NB4 (cell line): Measurements from ENCODE around the gene CUL3.

Source experiments
- DNase-seq: peaks from one replicate; pipeline ENCODE4 v3.0.0; 2010; ENCODE audit warnings: low read depth
- H3K4me3 ChIP-seq: one replicate; pipeline ENCODE4 v1.5.1; 2011; ENCODE audit warnings: mild to moderate bottlenecking, low read depth, low read length, moderate library complexity
- MAX ChIP-seq: IDR thresholded peaks from 2 replicates; pipeline ENCODE4 v1.6.1; 2011; ENCODE audit warnings: low read depth, low read length
- MYC ChIP-seq: IDR thresholded peaks from 2 replicates; pipeline ENCODE4 v1.6.1; 2011; ENCODE audit warnings: low read depth, low read length
- POLR2A ChIP-seq: IDR thresholded peaks from 2 replicates; pipeline ENCODE4 v1.6.1; 2011; ENCODE audit warnings: mild to moderate bottlenecking; ENCODE audit not compliant: insufficient read length; ENCODE audit errors: extremely low read depth
- TF ChIP-seq, protein P1 (sequence below): IDR thresholded peaks from one replicate; pipeline ENCODE4 v1.5.1; 2012; ENCODE audit warnings: low read depth, low read length

Gene CUL3

DNA sequence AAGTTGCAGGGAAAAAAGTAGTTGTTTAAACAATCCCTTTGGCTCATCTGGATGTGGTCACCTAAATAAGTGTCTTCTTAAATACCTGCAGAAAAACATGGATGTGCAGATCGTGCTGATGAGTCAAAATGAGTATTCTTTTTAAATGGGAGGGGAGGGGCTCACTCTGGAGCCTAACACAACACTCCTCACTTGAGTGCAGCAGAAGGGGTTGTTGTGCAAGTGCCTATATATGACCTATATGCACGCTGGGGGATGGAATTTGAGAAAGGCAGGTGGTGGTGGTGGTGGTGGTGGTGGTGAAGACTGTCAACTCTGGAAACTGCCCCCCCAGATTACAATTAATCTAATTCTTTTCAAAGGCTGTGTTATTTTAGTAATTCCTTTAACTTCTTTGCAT, 105.3 kb downstream of the CUL3 start:
- TF ChIP-seq MAX (no peak), POLR2A (no peak), MYC (no peak)
- TF ChIP-seq, protein P1, sequence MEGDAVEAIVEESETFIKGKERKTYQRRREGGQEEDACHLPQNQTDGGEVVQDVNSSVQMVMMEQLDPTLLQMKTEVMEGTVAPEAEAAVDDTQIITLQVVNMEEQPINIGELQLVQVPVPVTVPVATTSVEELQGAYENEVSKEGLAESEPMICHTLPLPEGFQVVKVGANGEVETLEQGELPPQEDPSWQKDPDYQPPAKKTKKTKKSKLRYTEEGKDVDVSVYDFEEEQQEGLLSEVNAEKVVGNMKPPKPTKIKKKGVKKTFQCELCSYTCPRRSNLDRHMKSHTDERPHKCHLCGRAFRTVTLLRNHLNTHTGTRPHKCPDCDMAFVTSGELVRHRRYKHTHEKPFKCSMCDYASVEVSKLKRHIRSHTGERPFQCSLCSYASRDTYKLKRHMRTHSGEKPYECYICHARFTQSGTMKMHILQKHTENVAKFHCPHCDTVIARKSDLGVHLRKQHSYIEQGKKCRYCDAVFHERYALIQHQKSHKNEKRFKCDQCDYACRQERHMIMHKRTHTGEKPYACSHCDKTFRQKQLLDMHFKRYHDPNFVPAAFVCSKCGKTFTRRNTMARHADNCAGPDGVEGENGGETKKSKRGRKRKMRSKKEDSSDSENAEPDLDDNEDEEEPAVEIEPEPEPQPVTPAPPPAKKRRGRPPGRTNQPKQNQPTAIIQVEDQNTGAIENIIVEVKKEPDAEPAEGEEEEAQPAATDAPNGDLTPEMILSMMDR = no peak
- DNase-seq = no peak

GRCh38 chr2:224472827-224473226, 112.3 kb downstream of the CUL3 start:
- no peak for DNase-seq
- TF ChIP-seq POLR2A = no peak
- TF ChIP-seq MYC = no peak
- TF ChIP-seq MAX = no peak
- TF ChIP-seq, protein P1 = no peak
- H3K4me3 ChIP-seq = no peak overlapping the region

More for the DNA sequence above, 105.3 kb downstream of the CUL3 start:
- no peak overlapping the region for H3K4me3 ChIP-seq

GRCh38 chr2:224472137-224472536, 113.0 kb downstream of the CUL3 start:
- TF ChIP-seq, protein P1 = no peak
- no peak for TF ChIP-seq MYC
- TF ChIP-seq MAX = no peak
- TF ChIP-seq POLR2A = no peak
- H3K4me3 ChIP-seq = no peak overlapping the region
- DNase-seq = no peak

DNA sequence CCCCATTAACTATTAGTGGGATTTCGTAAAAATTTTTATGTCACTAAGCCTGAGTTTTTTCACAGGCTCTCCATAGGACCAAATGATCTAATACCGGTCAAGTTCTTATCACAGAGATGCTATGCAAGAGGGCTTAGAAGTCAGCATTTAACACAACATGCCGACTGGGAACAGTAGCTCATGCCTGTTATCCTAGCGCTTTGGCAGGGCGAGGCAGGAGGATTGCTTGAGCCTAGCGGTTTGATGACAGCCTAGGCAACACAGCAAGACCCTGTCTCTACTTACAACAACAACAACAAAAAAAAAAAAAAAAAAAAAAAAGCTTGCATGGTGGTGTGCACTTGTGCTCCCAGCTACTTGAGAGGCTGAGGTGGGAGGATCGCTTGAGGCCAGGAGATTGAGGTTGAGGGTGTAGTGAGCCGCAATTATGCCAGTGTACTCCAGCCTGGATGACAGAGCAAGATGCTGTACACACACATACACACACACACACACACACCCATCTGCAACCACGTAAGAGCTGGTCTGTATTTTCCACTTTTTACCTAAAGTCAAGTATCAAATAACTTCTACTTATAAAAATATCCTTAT, 115.7 kb downstream of the CUL3 start:
- no peak overlapping the region for H3K4me3 ChIP-seq
- DNase-seq = no peak
- TF ChIP-seq MAX = no peak
- TF ChIP-seq, protein P1 = no peak
- no peak for TF ChIP-seq MYC
- no peak for TF ChIP-seq POLR2A

- H3K4me3 ChIP-seq = no peak overlapping the region
- no peak for DNase-seq
- TF ChIP-seq, protein P1 = no peak
- TF ChIP-seq MYC (no peak), POLR2A (no peak), MAX (no peak)
Observed at GRCh38 chr2:224466304-224466895, 118.8 kb downstream of the CUL3 start.

DNA sequence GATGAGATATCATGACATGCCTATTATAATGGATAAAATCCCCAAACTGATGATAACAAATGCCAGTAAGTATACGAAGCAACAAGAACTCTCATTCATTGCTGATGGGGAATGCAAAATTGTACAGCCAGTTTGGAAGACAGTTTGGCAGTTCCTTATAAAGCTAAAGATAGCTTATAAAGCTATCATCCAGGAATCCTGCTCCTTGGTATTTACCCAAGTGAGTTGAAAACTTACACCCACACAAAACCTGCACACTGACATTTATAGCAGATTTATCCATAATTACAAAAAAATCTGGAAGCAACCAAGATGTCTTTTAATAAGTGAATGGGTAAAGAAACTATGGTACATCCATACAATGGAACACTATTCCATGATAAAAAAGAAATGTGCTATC, 123.8 kb downstream of the CUL3 start:
- TF ChIP-seq POLR2A = no peak
- TF ChIP-seq MYC = no peak
- TF ChIP-seq, protein P1 = no peak
- no peak for TF ChIP-seq MAX
- H3K4me3 ChIP-seq = no peak overlapping the region
- no peak for DNase-seq
